H1 (cell line): ENCODE data around the gene TBC1D24. TPM values are rescaled to one million over a fixed set of nuclear protein-coding genes. Genes with fewer than 3 reads are reported as not detected.

ENCODE experiments used
- CTCF ChIA-PET: fragments of 300-600 bp; sonication (Branson Sonifier 250); formaldehyde crosslinking; loops from one replicate; lab custom pipeline; 2021; ENCODE audit not compliant: partially characterized antibody; lab: Charles Lee
- POLR2A ChIA-PET: fragments of 300-600 bp; sonication (Branson Sonifier 250); formaldehyde crosslinking; loops from one replicate; lab custom pipeline; 2021; ENCODE audit warnings: inconsistent platforms; ENCODE audit not compliant: partially characterized antibody; lab: Charles Lee
- DNase-seq, 2 experiments: peaks; one replicate each; pipeline versions ENCODE4 v3.0.0 to v3.0.0-alpha.2; 2010 to 2022; ENCODE audit warnings: low spot score in 2 of 2, low read depth in 1 of 2, mixed read lengths in 1 of 2
- FAIRE-seq: peaks from 2 replicates; lab custom pipeline; 2011; peaks lifted over from hg19 to GRCh38; lab: Jason Lieb, UNC
- H2AFZ ChIP-seq: 2 replicates; pipeline ENCODE4 v1.8.1; 2012; ENCODE audit warnings: low read length, inconsistent platforms
- H2AK5ac ChIP-seq: 2 replicates; pipeline ENCODE4 v1.6.1; 2013; ENCODE audit warnings: low read depth, low read length
- H2BK120ac ChIP-seq: replicated peaks from 2 replicates; pipeline ENCODE3; 2013; ENCODE audit warnings: low read depth, low read length, inconsistent platforms
- H2BK12ac ChIP-seq: 2 replicates; pipeline ENCODE4 v1.6.1; 2013; ENCODE audit warnings: low read depth, low read length
- H2BK15ac ChIP-seq: 2 replicates; pipeline ENCODE4 v1.6.1; 2013; ENCODE audit warnings: low read length
- H2BK20ac ChIP-seq: 2 replicates; pipeline ENCODE4 v1.6.1; 2013; ENCODE audit warnings: low read length
- H2BK5ac ChIP-seq: 2 replicates; pipeline ENCODE4 v1.6.1; 2013; ENCODE audit warnings: low read depth, low read length
- H3K14ac ChIP-seq: 2 replicates; pipeline ENCODE4 v1.6.1; 2013; ENCODE audit warnings: inconsistent platforms; ENCODE audit not compliant: insufficient read length
- H3K18ac ChIP-seq: 2 replicates; pipeline ENCODE4 v1.6.1; 2013; ENCODE audit warnings: low read length; ENCODE audit errors: extremely low read depth
- H3K23ac ChIP-seq: 2 replicates; pipeline ENCODE4 v1.6.1; 2013; ENCODE audit warnings: inconsistent platforms; ENCODE audit not compliant: insufficient read length
- H3K23me2 ChIP-seq: 2 replicates; pipeline ENCODE4 v1.6.1; 2013; ENCODE audit warnings: low read depth, low read length
- H3K27ac ChIP-seq: 2 replicates; pipeline ENCODE4 v1.6.1; 2011; ENCODE audit warnings: low read depth, low read length, inconsistent platforms
- H3K27me3 ChIP-seq, 4 experiments: replicated peaks in 1 of 4; 1 replicate in 1 of 4; 2 replicates in 3 of 4; pipeline versions ENCODE4 v1.6.1 to v1.8.1; 2011 to 2013; ENCODE audit warnings: low read length in 3 of 4, mild to moderate bottlenecking in 3 of 4, inconsistent platforms in 2 of 4, mixed read lengths in 2 of 4, moderate library complexity in 1 of 4; ENCODE audit not compliant: control insufficient read depth in 3 of 4, insufficient read depth in 3 of 4; ENCODE audit errors: extremely low read depth in 1 of 4
- H3K36me3 ChIP-seq, 4 experiments: 2 replicates each; pipeline versions ENCODE4 v1.6.1 to v1.8.1; 2011 to 2013; ENCODE audit warnings: mild to moderate bottlenecking in 4 of 4, low read length in 3 of 4, moderate library complexity in 2 of 4, control low read depth in 1 of 4, inconsistent platforms in 1 of 4; ENCODE audit not compliant: insufficient read depth in 4 of 4, control insufficient read depth in 2 of 4
- H3K4ac ChIP-seq: replicated peaks from 2 replicates; pipeline ENCODE3; 2013; ENCODE audit warnings: low read length, low read depth, mixed read lengths, inconsistent platforms; ENCODE audit not compliant: insufficient read length
- H3K4me1 ChIP-seq, 4 experiments: replicated peaks in 1 of 4; 1 replicate in 1 of 4; 2 replicates in 3 of 4; pipeline versions ENCODE4 v1.6.1 to v1.8.1; 2011 to 2013; ENCODE audit warnings: low read length in 3 of 4, inconsistent platforms in 2 of 4, mixed read lengths in 1 of 4; ENCODE audit not compliant: insufficient read depth in 4 of 4, control insufficient read depth in 3 of 4
- H3K4me2 ChIP-seq, 2 experiments: 2 replicates each; pipeline versions ENCODE4 v1.6.1 to v1.8.1; 2011 to 2013; ENCODE audit warnings: low read depth in 2 of 2, low read length in 2 of 2, control low read depth in 1 of 2, inconsistent platforms in 1 of 2, mild to moderate bottlenecking in 1 of 2; ENCODE audit not compliant: insufficient read depth in 1 of 2
- H3K4me3 ChIP-seq, 4 experiments: fragments of 200-600, 300-600 bp in 1 of 4; sonication (generic), shearing (Covaris generic), sonication (Bioruptor Twin) in 1 of 4; 2 replicates each; pipeline versions ENCODE4 v1.5.1 to v1.8.1; 2011 to 2016; ENCODE audit warnings: low read length in 4 of 4, low read depth in 3 of 4, control low read depth in 2 of 4, inconsistent platforms in 2 of 4, mild to moderate bottlenecking in 2 of 4, mixed read lengths in 1 of 4, moderate library complexity in 1 of 4; ENCODE audit not compliant: insufficient read depth in 2 of 4; ENCODE audit errors: extremely low read depth in 1 of 4
- H3K56ac ChIP-seq: replicated peaks from 2 replicates; pipeline ENCODE3; 2013; ENCODE audit warnings: low read depth, mild to moderate bottlenecking, mixed read lengths, low read length, inconsistent platforms; ENCODE audit not compliant: insufficient read length
- H3K79me1 ChIP-seq: 2 replicates; pipeline ENCODE4 v1.6.1; 2013; ENCODE audit warnings: low read depth, low read length, control low read depth
- H3K79me2 ChIP-seq, 2 experiments: 2 replicates each; pipeline versions ENCODE4 v1.6.1 to v1.8.1; 2012 to 2013; ENCODE audit warnings: low read length in 2 of 2, mild to moderate bottlenecking in 2 of 2, inconsistent platforms in 1 of 2; ENCODE audit not compliant: insufficient read depth in 2 of 2, control insufficient read depth in 1 of 2
- H3K9ac ChIP-seq, 4 experiments: replicated peaks in 1 of 4; 1 replicate in 1 of 4; 2 replicates in 3 of 4; pipeline versions ENCODE4 v1.6.1 to v1.8.1; 2011 to 2013; ENCODE audit warnings: low read depth in 3 of 4, low read length in 3 of 4, control low read depth in 2 of 4, mild to moderate bottlenecking in 2 of 4, moderate library complexity in 2 of 4, inconsistent platforms in 1 of 4; ENCODE audit errors: extremely low read depth in 1 of 4
- H3K9me3 ChIP-seq, 2 experiments: 2 replicates each; pipeline versions ENCODE4 v1.6.1 to v1.8.1; 2012 to 2013; ENCODE audit warnings: mild to moderate bottlenecking in 2 of 2, moderate library complexity in 2 of 2, control low read depth in 1 of 2, inconsistent platforms in 1 of 2, low read depth in 1 of 2, low read length in 1 of 2, mixed read lengths in 1 of 2; ENCODE audit not compliant: insufficient read depth in 2 of 2
- H4K20me1 ChIP-seq, 2 experiments: replicated peaks in 1 of 2; 2 replicates each; pipeline versions ENCODE3 to v1.8.1; 2011 to 2013; ENCODE audit warnings: inconsistent platforms in 2 of 2, low read length in 2 of 2, mild to moderate bottlenecking in 1 of 2; ENCODE audit not compliant: insufficient read depth in 2 of 2, control insufficient read depth in 1 of 2
- H4K5ac ChIP-seq: 2 replicates; pipeline ENCODE4 v1.6.1; 2013; ENCODE audit warnings: low read length, low read depth, mixed read lengths, inconsistent platforms; ENCODE audit not compliant: insufficient read length
- H4K8ac ChIP-seq: 2 replicates; pipeline ENCODE4 v1.8.0; 2013; ENCODE audit warnings: mild to moderate bottlenecking, moderate library complexity, low read length, inconsistent platforms; ENCODE audit not compliant: insufficient read depth; ENCODE audit errors: extremely low read depth
- H4K91ac ChIP-seq: replicated peaks from 2 replicates; pipeline ENCODE3; 2013; ENCODE audit warnings: low read length, mixed read lengths, inconsistent platforms; ENCODE audit not compliant: insufficient read length
- BRCA1 ChIP-seq: IDR thresholded peaks from 2 replicates; pipeline ENCODE4 v1.6.1; 2012; ENCODE audit warnings: low read depth, low read length, improper control_type of control experiment
- CTCF ChIP-seq, 3 experiments: IDR thresholded peaks; 1 replicate in 2 of 3; 2 replicates in 1 of 3; pipeline versions ENCODE4 v1.5.1 to v1.6.1; 2011; ENCODE audit warnings: low read length in 3 of 3, mild to moderate bottlenecking in 3 of 3, inconsistent platforms in 2 of 3, low read depth in 1 of 3, moderate library complexity in 1 of 3; ENCODE audit not compliant: insufficient read depth in 1 of 3; ENCODE audit errors: control extremely low read depth in 1 of 3
- GABPA ChIP-seq: IDR thresholded peaks from 2 replicates; pipeline ENCODE4 v1.6.1; 2011; ENCODE audit warnings: mild to moderate bottlenecking, low read length, moderate library complexity, borderline replicate concordance; ENCODE audit not compliant: insufficient read depth
- NRF1 ChIP-seq: IDR thresholded peaks from 2 replicates; pipeline ENCODE4 v1.6.1; 2011; ENCODE audit warnings: mild to moderate bottlenecking, low read depth, low read length, improper control_type of control experiment
- POLR2AphosphoS5 ChIP-seq: IDR thresholded peaks from 2 replicates; pipeline ENCODE4 v1.6.1; 2011; ENCODE audit warnings: low read depth, low read length
- SIN3A ChIP-seq, 2 experiments: IDR thresholded peaks in 1 of 2; conservative IDR thresholded peaks in 1 of 2; 2 replicates each; pipeline ENCODE4 v1.6.1; 2011 to 2012; ENCODE audit warnings: low read length in 2 of 2, improper control_type of control experiment in 1 of 2, low read depth in 1 of 2, mild to moderate bottlenecking in 1 of 2
- SIRT6 ChIP-seq: IDR thresholded peaks from one replicate; pipeline ENCODE4 v1.7.1; 2012; ENCODE audit warnings: low read length, inconsistent platforms
- SP2 ChIP-seq: IDR thresholded peaks from 2 replicates; pipeline ENCODE4 v1.6.1; 2012; ENCODE audit warnings: mild to moderate bottlenecking, low read length, inconsistent platforms
- SUZ12 ChIP-seq: fragments of 200-600 bp; sonication (generic); IDR thresholded peaks from 2 replicates; pipeline ENCODE4 v1.6.1; 2012; ENCODE audit warnings: mild to moderate bottlenecking, inconsistent platforms, low read length, moderate library complexity, mixed read lengths
- TBP ChIP-seq: IDR thresholded peaks from 2 replicates; pipeline ENCODE4 v1.6.1; 2011; ENCODE audit warnings: low read depth, low read length, improper control_type of control experiment
- YY1 ChIP-seq: IDR thresholded peaks from 2 replicates; pipeline ENCODE4 v1.6.1; 2011; ENCODE audit warnings: low read depth, mild to moderate bottlenecking, low read length
- WGBS, 2 experiments: shearing (Covaris generic) in 1 of 2; methylation state at CpG; one replicate each; pipeline versions ENCODE4 v1.1.6 to v1.1.7; 2013 to 2015; ENCODE audit warnings: low lambda C conversion rate in 2 of 2, mixed read lengths in 2 of 2, inconsistent platforms in 1 of 2, low coverage in 1 of 2, missing lambda C conversion rate in 1 of 2; ENCODE audit not compliant: insufficient replicate concordance in 2 of 2, insufficient coverage in 1 of 2, insufficient read length in 1 of 2; ENCODE audit errors: extremely low coverage in 1 of 2, missing lambda C conversion rate in 1 of 2; 5-methylcytosine and 5-hydroxymethylcytosine counted together
- polyA plus RNA-seq, 7 experiments: library from polyadenylated mRNA; depleted of rRNA in 3 of 7; stranded (reverse) in 5 of 7; unstranded in 2 of 7; fragments of >200 nt in 5 of 7; fragments of 200-250 nt in 2 of 7; gene quantifications; 1 replicate in 5 of 7; 2 replicates in 1 of 7; 4 replicates in 1 of 7; pipeline versions ENCODE4 v1.2.1 to v1.2.3, GENCODE V29; 2011 to 2013; ENCODE audit warnings: missing spikeins in 2 of 7, mixed read lengths in 2 of 7
- total RNA-seq: library from RNA; stranded (reverse); fragmentation: NEBNext Ultra II Directional; extraction: Animal tissue kit (Norgen Biotek cat#: 25700); gene quantifications from 2 replicates; pipeline ENCODE4 v1.2.1, GENCODE V29; 2021

Gene TBC1D24
- total and polyA plus RNA-seq, 2 of the 8 experiments (the other 6 are each of a cell fraction or from before 2014, with no cell fraction given): 8.7 to 21.5 TPM

GRCh38 chr16:2456551-2457153 is 18.3 kb upstream of the TBC1D24 start:
- Histone ChIP-seq H2AFZ (no peak overlapping the region), H4K8ac (no peak overlapping the region), H2AK5ac (no peak overlapping the region), H3K4me1 (peaks cover 0 to 18% (median 15%) of the 10 kb centered on the region in 4 experiments; a peak in 6 of 7 replicates), H3K27ac (no peak overlapping the region), H3K79me1 (peaks cover 10% of the 10 kb centered on the region), H2BK120ac (no peak overlapping the region), H3K23ac (no peak overlapping the region), H3K4me3 (no peak overlapping the region), H2BK12ac (no peak overlapping the region), H3K23me2 (peaks cover 13% of the 10 kb centered on the region; the same call in 1 of the 2 replicates), H3K36me3 (peaks cover 30 to 51% (median 44%) of the 10 kb centered on the region in 4 experiments), H3K27me3 (no peaks in the 10 kb centered on the region), H2BK20ac (no peak overlapping the region), H3K9me3 (no peaks in the 10 kb centered on the region), H3K4me2 (no peak overlapping the region), H4K20me1 (peaks cover 9 to 23% of the 10 kb centered on the region in 2 experiments), H3K79me2 (peaks cover 0 to 6% of the 10 kb centered on the region in 2 experiments; a peak in 2 of 4 replicates), H3K9ac (no peak overlapping the region), H4K5ac (no peak overlapping the region), H3K18ac (no peak overlapping the region), H2BK15ac (no peak overlapping the region), H3K4ac (no peak overlapping the region), H4K91ac (no peak overlapping the region), H2BK5ac (no peak overlapping the region; the same call in 1 of the 2 replicates), H3K14ac (no peak overlapping the region), H3K56ac (no peak overlapping the region)
- no peak for DNase-seq
- FAIRE-seq: no peak
- 91% methylated on average over 21 of the region's 21 CpGs; no CpG with 5 or more reads in 1 of the 2 experiments for WGBS, 2 experiments
- CTCF ChIA-PET: interaction anchor here (0.8 to 3.3 kb wide), 9 partner anchors 9 to 205 kb away, joined by 3 to 21 read pairs (median 3); partner anchors contain the start of genes ECI1 and TBC1D24
- POLR2A ChIA-PET: interaction anchor here (0.6 to 2.2 kb wide), 8 partner anchors 10 to 240 kb away, joined by 3 to 9 read pairs (median 3); partner anchors contain the start of gene NTN3
- TF ChIP-seq BRCA1 (no peak), SUZ12 (no peak), POLR2AphosphoS5 (no peak), SP2 (no peak), CTCF (IDR thresholded peaks at IDR 0.05; ENCODE audit: control extremely low read depth in 1 of 3, insufficient read depth in 1 of 3, low read depth in 1 of 3, low read length in 3 of 3) (no peak), NRF1 (no peak), YY1 (no peak), TBP (no peak), SIN3A (conservative IDR thresholded peaks at IDR 0.05 in 1 of 2, IDR thresholded peaks at IDR 0.05 in 1 of 2; ENCODE audit: low read depth in 1 of 2, low read length in 2 of 2) (no peak), SIRT6 (no peak), GABPA (no peak)
